HepG2 (cell line): ENCODE results near the gene LCE1A. TPM values are rescaled to one million over a fixed set of nuclear protein-coding genes. Genes with fewer than 3 reads are reported as not detected.

ENCODE experiments used
- ATAC-seq: fragments of 200-7000 bp; cut with Tn5 transposase; 3 replicates; pipeline ENCODE4 v1.9.1; 2020; ENCODE audit warnings: mild to moderate bottlenecking, moderate library complexity
- BruUV-seq: library from RNA; stranded (reverse); fragments of 400-500 nt; replicated peaks from 2 replicates; lab custom pipeline; 2021; lab: Mats Ljungman, UMichigan
- CTCF ChIA-PET: fragments of 300-600 bp; formaldehyde crosslinking; extraction: SDS; loops from one replicate; lab custom pipeline; 2021; ENCODE audit warnings: low total read pairs, inconsistent platforms, low intra/inter-chr PET ratio; lab: Yijun Ruan, JAX
- POLR2A ChIA-PET: fragments of 350-600 bp; sonication (Branson Sonifier 250); formaldehyde crosslinking; loops from one replicate; lab custom pipeline; 2020; ENCODE audit warnings: antibody characterized with exemption, inconsistent platforms; lab: Yijun Ruan, JAX
- DNase-seq: peaks from one replicate; pipeline ENCODE4 v3.0.0-alpha.2; 2015; ENCODE audit warnings: low spot score
- FAIRE-seq: peaks from 3 replicates; lab custom pipeline; 2011; peaks lifted over from hg19 to GRCh38; lab: Jason Lieb, UNC
- H2AFZ ChIP-seq: one replicate; pipeline ENCODE4 v1.6.1; 2011; ENCODE audit warnings: low read length, inconsistent platforms
- H3K27ac ChIP-seq: fragments of 300-600 bp; 3 replicates; pipeline ENCODE4 v1.8.0; 2011; ENCODE audit warnings: mixed run types, mild to moderate bottlenecking, mixed read lengths, low read length, inconsistent platforms; ENCODE audit not compliant: insufficient read depth; ENCODE audit errors: extremely low read length
- H3K27me3 ChIP-seq, 2 experiments: fragments of 200-600 bp in 1 of 2; 2 replicates in 1 of 2; 3 replicates in 1 of 2; pipeline versions ENCODE4 v1.6.0 to v1.8.0; 2011; ENCODE audit warnings: low read length in 2 of 2, mild to moderate bottlenecking in 2 of 2, moderate library complexity in 2 of 2, inconsistent platforms in 1 of 2; ENCODE audit not compliant: insufficient read depth in 2 of 2, control insufficient read depth in 1 of 2
- H3K36me3 ChIP-seq, 2 experiments: fragments of 200-600 bp in 1 of 2; replicated peaks in 1 of 2; 2 replicates in 1 of 2; 3 replicates in 1 of 2; pipeline versions ENCODE4 v1.5.1 to v1.8.0; 2011; ENCODE audit warnings: low read length in 2 of 2, inconsistent platforms in 1 of 2; ENCODE audit not compliant: insufficient read depth in 2 of 2, control insufficient read depth in 1 of 2
- H3K4me1 ChIP-seq: 2 replicates; pipeline ENCODE4 v1.5.1; 2012; ENCODE audit warnings: low read length, inconsistent platforms; ENCODE audit not compliant: insufficient read depth
- H3K4me2 ChIP-seq: 2 replicates; pipeline ENCODE4 v1.6.0; 2011; ENCODE audit warnings: low read depth, low read length, inconsistent platforms
- H3K4me3 ChIP-seq, 3 experiments: fragments of 200-600 bp in 1 of 3; sonication (generic), shearing (Covaris generic) in 1 of 3; replicated peaks in 1 of 3; 2 replicates each; pipeline ENCODE4 v1.5.1; 2011 to 2016; ENCODE audit warnings: low read length in 3 of 3, inconsistent platforms in 2 of 3, low read depth in 2 of 3, mild to moderate bottlenecking in 2 of 3, control low read depth in 1 of 3, mixed read lengths in 1 of 3; ENCODE audit not compliant: insufficient read depth in 1 of 3
- H3K79me2 ChIP-seq: one replicate; pipeline ENCODE4 v1.6.1; 2011; ENCODE audit warnings: low read length, inconsistent platforms; ENCODE audit not compliant: insufficient read depth
- H3K9ac ChIP-seq: 2 replicates; pipeline ENCODE4 v1.6.0; 2011; ENCODE audit warnings: mild to moderate bottlenecking, low read depth, low read length, inconsistent platforms; ENCODE audit not compliant: insufficient read depth
- H3K9me3 ChIP-seq: 2 replicates; pipeline ENCODE4 v1.5.1; 2012; ENCODE audit warnings: mild to moderate bottlenecking, low read length
- H4K20me1 ChIP-seq: 2 replicates; pipeline ENCODE4 v1.6.0; 2011; ENCODE audit warnings: inconsistent platforms, mild to moderate bottlenecking, low read length, moderate library complexity; ENCODE audit not compliant: insufficient read depth
- ARID4A ChIP-seq: sonication (generic); formaldehyde crosslinking; IDR thresholded peaks from 2 replicates; pipeline ENCODE4 v1.5.0; 2020; ENCODE audit warnings: mild to moderate bottlenecking, missing genetic modification reagents, borderline replicate concordance
- FOXP1 ChIP-seq, 2 experiments: fragments of 450-650 bp in 1 of 2; IDR thresholded peaks; 2 replicates each; pipeline ENCODE4 v1.6.1; 2017 to 2018; ENCODE audit warnings: antibody characterized with exemption in 1 of 2
- HMG20A ChIP-seq: IDR thresholded peaks from 2 replicates; pipeline ENCODE4 v1.6.1; 2016; ENCODE audit warnings: borderline replicate concordance
- NBN ChIP-seq: fragments of 450-650 bp; conservative IDR thresholded peaks from 2 replicates; pipeline ENCODE4 v1.6.1; 2017
- SALL2 ChIP-seq: sonication (generic); formaldehyde crosslinking; IDR thresholded peaks from 2 replicates; pipeline ENCODE4 v1.8.1; 2023; ENCODE audit warnings: mild to moderate bottlenecking, missing genetic modification reagents, inconsistent platforms
- TSC22D2 ChIP-seq: sonication (generic); formaldehyde crosslinking; IDR thresholded peaks from 2 replicates; pipeline ENCODE4 v1.5.1; 2020; ENCODE audit warnings: missing genetic modification reagents, mild to moderate bottlenecking, borderline replicate concordance
- UBTF ChIP-seq: sonication (generic); formaldehyde crosslinking; IDR thresholded peaks from 2 replicates; pipeline ENCODE4 v1.4.0; 2020; ENCODE audit warnings: mild to moderate bottlenecking, missing genetic modification reagents
- ZNF124 ChIP-seq: sonication (generic); formaldehyde crosslinking; IDR thresholded peaks from 2 replicates; pipeline ENCODE4 v1.4.0; 2020; ENCODE audit warnings: missing genetic modification reagents
- ZNF530 ChIP-seq: sonication (generic); formaldehyde crosslinking; IDR thresholded peaks from 2 replicates; pipeline ENCODE4 v1.5.0; 2020; ENCODE audit warnings: low read depth, mild to moderate bottlenecking, missing genetic modification reagents
- ZNF589 ChIP-seq: sonication (generic); formaldehyde crosslinking; conservative IDR thresholded peaks from 2 replicates; pipeline ENCODE4 v1.8.0; 2022; ENCODE audit warnings: mild to moderate bottlenecking, moderate library complexity, missing genetic modification reagents
- WGBS: methylation state at CpG from one replicate; pipeline ENCODE4 v1.1.6; 2017; ENCODE audit warnings: low lambda C conversion rate; 5-methylcytosine and 5-hydroxymethylcytosine counted together
- in situ Hi-C: cut with HindIII; loops from 2 replicates; pipeline ENCODE4 v1.10.0; 2017; ENCODE audit warnings: low pct_unique_long_range_greater_than_20kb; ENCODE audit not compliant: extremely low pct_ligation_motif_present
- intact Hi-C: fragments of 100-400 bp; cut with micrococcal nuclease; formaldehyde crosslinking; loops from one replicate; pipeline ENCODE4 v1.10.0; 2022; ENCODE audit not compliant: unreplicated experiment
- polyA plus RNA-seq, 8 experiments: library from polyadenylated mRNA; depleted of rRNA in 3 of 8; stranded (reverse) in 7 of 8; unstranded in 1 of 8; fragments of >200 nt; fragmentation: Illumina TruSeq in 4 of 8; extraction: Trizol in 4 of 8; gene quantifications; 2 replicates each; pipeline versions ENCODE4 v1.2.1 to v1.2.3, GENCODE V29; 2011 to 2016; ENCODE audit warnings: low read depth in 4 of 8, missing spikeins in 1 of 8, mixed read lengths in 1 of 8; ENCODE audit not compliant: insufficient read depth in 1 of 8
- total RNA-seq, 5 experiments: library from RNA; depleted of rRNA; stranded (reverse); fragments of >200 nt; fragmentation: Illumina TruSeq; extraction: Trizol; gene quantifications; 2 replicates each; pipeline ENCODE4 v1.2.3, GENCODE V29; 2016; ENCODE audit warnings: low read depth in 1 of 5

Gene LCE1A
- total and polyA plus RNA-seq, 2 of the 13 experiments (the other 11 are each of a cell fraction or from before 2014, with no cell fraction given): not detected

GRCh38 chr1:152861374-152861773 is 34.1 kb downstream of the LCE1A start:
- FAIRE-seq (no peak), ATAC-seq (no peak), DNase-seq (no peak)
- CTCF ChIA-PET: no interaction called here
- H3K27ac ChIP-seq: no peak overlapping the region
- H3K4me3 ChIP-seq: no peak overlapping the region
- H3K9me3 ChIP-seq: no peaks in the 10 kb centered on the region
- H3K27me3 ChIP-seq: no peaks in the 10 kb centered on the region
- no peak overlapping the region for H2AFZ ChIP-seq
- WGBS: 0% methylated on average over 3 of the region's 4 CpGs
- BruUV-seq: no TSS peak
- no peak overlapping the region for H3K9ac ChIP-seq
- H3K4me1 ChIP-seq: no peaks in the 10 kb centered on the region
- intact Hi-C loops (no loop called here), in situ Hi-C loops (no loop called here)
- no peaks in the 10 kb centered on the region for H4K20me1 ChIP-seq
- H3K4me2 ChIP-seq: no peak overlapping the region
- H3K36me3 ChIP-seq: no peaks in the 10 kb centered on the region
- POLR2A ChIA-PET: no interaction called here
- TF ChIP-seq HMG20A (CRISPR knock-in tag): no peak
- TF ChIP-seq FOXP1 (IDR thresholded peaks at IDR 0.05): no peak
- no peak for TF ChIP-seq FOXP1 (CRISPR knock-in tag; IDR thresholded peaks at IDR 0.05)
- no peak for TF ChIP-seq ZNF124 (CRISPR knock-in tag)
- TF ChIP-seq NBN: no peak
- TF ChIP-seq SALL2 (CRISPR knock-in tag): no peak
- TF ChIP-seq UBTF (CRISPR knock-in tag): no peak
- no peak for TF ChIP-seq ZNF530 (CRISPR knock-in tag)
- TF ChIP-seq ZNF589: no peak
- no peak for TF ChIP-seq TSC22D2
- no peak for TF ChIP-seq ARID4A
- no peaks in the 10 kb centered on the region for H3K79me2 ChIP-seq
